Measurements from ENCODE around the gene CR1. TPM values are rescaled to one million over a fixed set of nuclear protein-coding genes. Genes with fewer than 3 reads are reported as not detected.
"Not testable (repeated sequence)": the region's sequence is repeated elsewhere in the genome, so short reads cannot be mapped to it uniquely, and the experiment has no call there.

CR1 gene
- total and polyA plus RNA-seq, 3 donors from 2014 or later, result 0.47 to 3.1 (median 1.4) TPM

DNA sequence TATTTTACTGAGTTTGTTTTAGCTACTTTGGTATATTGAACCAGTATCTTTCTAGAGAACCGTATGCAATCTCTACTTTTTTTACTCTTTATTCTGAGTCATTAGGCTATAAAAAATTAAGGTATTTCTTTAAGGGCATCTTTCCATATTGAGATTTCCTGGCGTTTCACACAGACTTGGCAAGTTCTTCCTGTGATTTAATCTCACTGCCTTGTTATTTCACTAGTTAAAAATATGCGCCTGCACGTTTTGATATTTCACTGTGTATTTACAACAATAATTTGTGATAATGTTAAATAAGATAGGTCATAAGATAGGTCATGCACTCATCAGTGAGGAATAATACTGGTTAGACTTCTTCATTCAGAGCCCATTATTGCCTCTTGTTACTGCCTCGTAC, 132.8 kb downstream of the CR1 start:
- no peak for TF ChIP-seq POLR2A (IDR thresholded peaks at IDR 0.05)
- TF ChIP-seq, protein P1, sequence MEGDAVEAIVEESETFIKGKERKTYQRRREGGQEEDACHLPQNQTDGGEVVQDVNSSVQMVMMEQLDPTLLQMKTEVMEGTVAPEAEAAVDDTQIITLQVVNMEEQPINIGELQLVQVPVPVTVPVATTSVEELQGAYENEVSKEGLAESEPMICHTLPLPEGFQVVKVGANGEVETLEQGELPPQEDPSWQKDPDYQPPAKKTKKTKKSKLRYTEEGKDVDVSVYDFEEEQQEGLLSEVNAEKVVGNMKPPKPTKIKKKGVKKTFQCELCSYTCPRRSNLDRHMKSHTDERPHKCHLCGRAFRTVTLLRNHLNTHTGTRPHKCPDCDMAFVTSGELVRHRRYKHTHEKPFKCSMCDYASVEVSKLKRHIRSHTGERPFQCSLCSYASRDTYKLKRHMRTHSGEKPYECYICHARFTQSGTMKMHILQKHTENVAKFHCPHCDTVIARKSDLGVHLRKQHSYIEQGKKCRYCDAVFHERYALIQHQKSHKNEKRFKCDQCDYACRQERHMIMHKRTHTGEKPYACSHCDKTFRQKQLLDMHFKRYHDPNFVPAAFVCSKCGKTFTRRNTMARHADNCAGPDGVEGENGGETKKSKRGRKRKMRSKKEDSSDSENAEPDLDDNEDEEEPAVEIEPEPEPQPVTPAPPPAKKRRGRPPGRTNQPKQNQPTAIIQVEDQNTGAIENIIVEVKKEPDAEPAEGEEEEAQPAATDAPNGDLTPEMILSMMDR (IDR thresholded peaks at IDR 0.05), result no peak
- Histone ChIP-seq H3K4me3 (no peak overlapping the region), H3K36me3 (ENCODE audit: low read depth, missing control alignments) (no peaks in the 10 kb centered on the region), H3K9me3 (no peaks in the 10 kb centered on the region), H3K27ac (no peak overlapping the region), H3K4me1 (no peaks in the 10 kb centered on the region), H3K27me3 (no peaks in the 10 kb centered on the region)
- intact Hi-C loops (cut with DNase I; ENCODE audit: low total_unique reads), result no loop called here
- DNase-seq, result no peak
- 52 to 53% methylated on average over 5 of the region's 5 CpGs for WGBS, 2 donors

DNA sequence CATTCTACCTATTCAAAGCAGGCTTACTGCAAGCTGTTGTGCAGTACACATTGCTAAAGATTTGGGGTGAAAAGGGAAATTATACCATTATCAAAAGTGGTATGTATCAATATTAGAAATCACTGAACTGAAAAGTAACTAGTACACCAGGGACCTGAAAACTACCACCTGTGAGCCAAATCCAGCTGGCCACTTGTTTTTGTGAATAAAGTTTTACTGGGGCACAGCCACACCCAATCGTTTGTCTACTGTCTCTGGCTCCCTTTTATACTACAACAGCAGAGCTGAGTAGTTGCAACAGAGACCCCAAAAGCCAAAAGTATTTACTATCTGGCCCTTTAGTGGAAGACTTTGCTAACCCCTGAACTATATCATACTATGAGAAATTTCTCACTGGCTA, 135.2 kb downstream of the CR1 start:
- TF ChIP-seq, protein P1 (IDR thresholded peaks at IDR 0.05), result no peak
- no peak for TF ChIP-seq POLR2A (IDR thresholded peaks at IDR 0.05)
- Histone ChIP-seq H3K9me3 (no peaks in the 10 kb centered on the region), H3K27me3 (no peaks in the 10 kb centered on the region), H3K4me1 (no peaks in the 10 kb centered on the region), H3K27ac (no peak overlapping the region), H3K4me3 (no peak overlapping the region), H3K36me3 (ENCODE audit: low read depth, missing control alignments) (no peaks in the 10 kb centered on the region)
- no peak for DNase-seq
- 79 to 80% methylated on average over 1 of the region's 1 CpG for WGBS, 2 donors
- intact Hi-C loops (cut with DNase I; ENCODE audit: low total_unique reads), result no loop called here

DNA sequence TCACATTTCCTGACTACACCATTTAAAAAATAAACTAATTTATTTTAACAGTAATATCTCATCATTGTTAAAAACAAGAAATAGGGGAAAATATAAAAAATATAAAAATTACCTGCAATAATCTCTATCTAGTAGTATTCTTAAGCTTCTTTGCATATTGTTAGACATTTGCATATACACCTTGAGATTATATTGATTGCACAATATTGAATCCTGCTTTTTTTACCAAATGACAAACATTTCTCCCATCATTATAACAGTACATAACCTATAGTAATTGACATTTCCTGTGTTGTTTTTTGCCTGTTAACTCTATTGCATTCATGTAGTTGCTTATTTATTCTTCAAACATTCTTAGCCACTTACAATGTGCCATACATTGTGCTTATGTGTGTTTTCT, 137.3 kb downstream of the CR1 start:
- Histone ChIP-seq H3K27me3 (no peaks in the 10 kb centered on the region), H3K27ac (no peak overlapping the region), H3K4me3 (no peak overlapping the region), H3K4me1 (no peaks in the 10 kb centered on the region), H3K36me3 (ENCODE audit: low read depth, missing control alignments) (no peaks in the 10 kb centered on the region), H3K9me3 (no peaks in the 10 kb centered on the region)
- TF ChIP-seq, protein P1 (IDR thresholded peaks at IDR 0.05), result no peak
- TF ChIP-seq POLR2A (IDR thresholded peaks at IDR 0.05), result no peak
- DNase-seq, result no peak
- intact Hi-C loops (cut with DNase I; ENCODE audit: low total_unique reads), result no loop called here

DNA sequence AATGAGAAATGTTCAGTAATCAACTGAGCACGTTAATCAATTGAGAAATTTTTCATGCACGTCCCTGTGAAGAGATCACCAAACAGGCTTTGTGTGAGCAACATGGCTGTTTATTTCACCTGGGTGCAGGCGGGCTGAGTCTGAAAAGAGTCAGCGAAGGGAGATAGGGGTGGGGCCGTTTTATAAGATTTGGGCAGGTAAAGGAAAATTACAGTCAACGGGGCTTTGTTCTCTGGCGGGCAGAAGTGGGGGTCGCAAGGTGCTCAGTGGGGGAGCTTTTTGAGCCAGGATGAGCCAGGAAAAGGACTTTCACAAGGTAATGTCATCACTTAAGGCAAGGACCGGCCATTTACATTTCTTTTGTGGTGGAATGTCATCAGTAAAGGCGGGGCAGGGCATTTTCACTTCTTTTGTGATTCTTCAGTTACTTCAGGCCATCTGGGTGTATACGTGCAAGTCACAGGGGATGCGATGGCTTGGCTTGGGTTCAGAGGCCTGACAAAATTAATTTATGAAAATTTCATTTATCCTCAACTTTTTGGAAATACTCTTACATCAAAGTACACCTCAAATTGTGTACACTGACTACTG, 137.8 kb downstream of the CR1 start:
- H3K4me3 ChIP-seq; H3K9me3 ChIP-seq; H3K36me3 ChIP-seq (ENCODE audit: low read depth, missing control alignments); H3K27me3 ChIP-seq; intact Hi-C loops (cut with DNase I; ENCODE audit: low total_unique reads); H3K27ac ChIP-seq; DNase-seq; H3K4me1 ChIP-seq: not testable (repeated sequence)
- WGBS, 2 donors, result 79 to 81% methylated on average over 12 of the region's 12 CpGs

DNA sequence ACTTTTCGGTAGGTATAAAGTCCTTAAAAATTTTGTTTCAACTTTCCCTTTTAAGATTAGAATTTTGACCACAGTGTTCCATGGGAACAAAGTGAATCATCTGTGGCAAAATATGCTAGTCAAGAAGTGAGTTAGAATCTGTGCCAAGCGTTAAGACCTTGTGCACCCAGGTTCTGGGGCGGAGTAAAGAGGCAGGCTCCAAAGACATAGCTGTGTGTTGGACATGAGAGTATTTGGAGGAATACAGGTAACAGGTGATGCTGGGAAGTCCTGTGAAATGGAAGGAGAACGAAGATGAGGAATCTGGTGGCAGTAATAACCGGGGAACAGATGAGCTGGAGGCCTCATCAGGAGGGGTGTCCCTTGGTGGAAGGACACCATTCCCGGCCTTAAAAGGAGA, 138.3 kb downstream of the CR1 start:
- H3K36me3 ChIP-seq (ENCODE audit: low read depth, missing control alignments); H3K27ac ChIP-seq; H3K4me1 ChIP-seq; intact Hi-C loops (cut with DNase I; ENCODE audit: low total_unique reads); H3K4me3 ChIP-seq; H3K27me3 ChIP-seq; H3K9me3 ChIP-seq; DNase-seq: not testable (repeated sequence)
- WGBS, 2 donors, result 72 to 78% methylated on average over 6 of the region's 6 CpGs

- DNase-seq; intact Hi-C loops (cut with DNase I; ENCODE audit: low total_unique reads); H3K36me3 ChIP-seq (ENCODE audit: low read depth, missing control alignments); H3K27ac ChIP-seq; H3K4me1 ChIP-seq; H3K4me3 ChIP-seq; H3K27me3 ChIP-seq; H3K9me3 ChIP-seq: not testable (repeated sequence)
- WGBS, 2 donors, result 66 to 82% methylated on average over 7 of the region's 7 CpGs
Observed at GRCh38 chr1:207635569-207636186, 139.7 kb downstream of the CR1 start.

GRCh38 chr1:207638487-207639145, 142.7 kb downstream of the CR1 start:
- intact Hi-C loops (cut with DNase I; ENCODE audit: low total_unique reads); DNase-seq; H3K27me3 ChIP-seq; H3K4me3 ChIP-seq; H3K27ac ChIP-seq; H3K36me3 ChIP-seq (ENCODE audit: low read depth, missing control alignments); H3K4me1 ChIP-seq; H3K9me3 ChIP-seq: not testable (repeated sequence)
- WGBS, 2 donors, result 88 to 89% methylated on average over 9 of the region's 9 CpGs

DNA sequence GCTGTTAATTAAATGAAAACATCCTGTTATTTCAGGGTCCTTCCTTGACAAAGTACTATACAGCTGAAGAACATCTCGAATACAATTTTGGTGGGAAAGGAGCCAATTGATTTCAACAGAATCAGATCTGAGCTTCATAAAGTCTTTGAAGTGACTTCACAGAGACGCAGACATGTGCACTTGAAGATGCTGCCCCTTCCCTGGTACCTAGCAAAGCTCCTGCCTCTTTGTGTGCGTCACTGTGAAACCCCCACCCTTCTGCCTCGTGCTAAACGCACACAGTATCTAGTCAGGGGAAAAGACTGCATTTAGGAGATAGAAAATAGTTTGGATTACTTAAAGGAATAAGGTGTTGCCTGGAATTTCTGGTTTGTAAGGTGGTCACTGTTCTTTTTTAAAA, 143.4 kb downstream of the CR1 start:
- WGBS, 2 donors, result 66 to 69% methylated on average over 5 of the region's 5 CpGs
- DNase-seq; intact Hi-C loops (cut with DNase I; ENCODE audit: low total_unique reads); H3K4me3 ChIP-seq; H3K27ac ChIP-seq; H3K36me3 ChIP-seq (ENCODE audit: low read depth, missing control alignments); H3K9me3 ChIP-seq; H3K27me3 ChIP-seq; H3K4me1 ChIP-seq: not testable (repeated sequence)

Data from testis (tissue), 3 donors.